HG03066 (cell line): ENCODE data around the gene TOR2A.

Experiments
- ATAC-seq: cut with Tn5 transposase; IDR thresholded peaks from one replicate; pipeline ENCODE4 v1.9.1; 2021; ENCODE audit warnings: low read depth; ENCODE audit not compliant: unreplicated experiment

Gene TOR2A

GRCh38 chr9:127700594-127701255 is 34.4 kb downstream of the TOR2A start:
- no peak for ATAC-seq

GRCh38 chr9:127700140-127700539 is 35.0 kb downstream of the TOR2A start:
- ATAC-seq: no peak

GRCh38 chr9:127698985-127699670 is 36.0 kb downstream of the TOR2A start:
- no peak for ATAC-seq

DNA sequence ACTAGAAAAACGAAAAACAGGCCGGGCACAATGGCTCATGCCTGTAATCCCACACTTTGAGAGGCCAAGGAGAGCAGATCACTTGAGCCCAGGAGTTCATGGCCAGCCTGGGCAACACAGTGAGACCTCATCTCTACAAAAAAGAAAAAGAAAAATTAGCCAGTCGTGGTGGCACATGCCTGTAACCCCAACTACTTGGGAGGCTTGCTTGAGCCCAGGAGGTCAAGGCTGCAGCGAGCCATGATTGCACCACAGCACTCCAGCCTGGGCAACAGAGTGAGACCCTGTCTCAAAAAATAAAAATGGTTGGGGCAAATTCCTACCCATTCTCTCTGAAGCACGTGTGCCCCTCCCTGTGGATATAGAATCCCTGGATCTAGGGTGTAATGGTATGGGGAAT is 36.7 kb downstream of the TOR2A start:
- ATAC-seq: no peak

DNA sequence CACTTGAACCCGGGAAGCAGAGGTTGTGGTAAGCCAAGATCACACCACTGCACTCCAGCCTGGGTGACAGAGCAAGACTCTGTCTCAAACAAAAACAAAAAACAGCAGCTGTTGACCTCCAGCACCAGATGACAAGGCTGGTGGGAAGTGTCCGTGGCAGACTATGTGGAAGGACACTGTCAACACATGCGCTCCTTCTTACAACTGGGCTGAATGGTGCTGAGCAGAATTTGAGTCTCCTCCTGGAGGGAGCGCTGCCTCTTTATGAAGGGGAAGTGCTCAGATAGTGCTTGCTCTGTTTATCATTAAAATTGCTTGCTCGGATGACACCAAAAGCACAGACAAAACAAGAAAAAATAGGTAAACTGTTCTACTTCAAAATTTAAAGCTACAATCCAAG is 37.5 kb downstream of the TOR2A start:
- ATAC-seq: no peak

DNA sequence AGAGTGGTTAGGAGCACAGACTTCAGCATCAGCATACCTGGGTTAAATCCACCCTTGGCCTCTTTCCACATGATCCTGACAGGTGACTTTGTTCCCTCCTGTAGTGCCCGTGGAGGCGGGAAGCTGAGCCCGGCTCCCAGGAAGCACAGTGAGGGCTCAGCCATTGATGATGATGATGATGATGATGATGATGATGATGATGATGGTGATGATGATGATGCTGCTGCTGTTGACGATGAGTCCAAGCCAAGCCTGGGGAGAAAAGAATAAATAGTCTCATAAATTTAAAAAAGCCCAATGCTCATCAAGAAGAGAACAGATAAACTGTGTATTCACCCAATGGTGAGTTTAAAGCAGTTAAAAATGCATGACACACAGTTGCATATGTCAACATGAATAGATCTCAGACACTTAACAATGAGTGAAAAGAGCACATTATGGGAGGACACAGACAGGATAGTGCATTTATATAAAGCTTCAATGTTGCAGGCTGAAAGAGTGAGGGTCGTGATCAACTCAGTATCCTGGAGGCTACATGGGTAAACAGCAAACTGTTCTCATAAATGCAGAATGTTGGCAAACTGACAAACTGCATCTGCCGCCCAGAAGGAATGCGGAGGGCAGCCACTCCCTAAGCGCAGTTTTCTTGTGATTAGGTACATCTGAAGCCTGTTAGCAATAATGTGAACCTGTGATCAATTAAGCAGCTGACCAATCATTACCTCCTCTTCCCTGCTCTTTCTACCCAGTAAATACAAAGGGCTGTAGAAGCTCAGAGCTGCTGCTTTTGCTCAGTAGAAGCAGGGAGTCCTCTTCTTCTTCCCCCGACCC is 40.0 kb downstream of the TOR2A start:
- no peak for ATAC-seq

DNA sequence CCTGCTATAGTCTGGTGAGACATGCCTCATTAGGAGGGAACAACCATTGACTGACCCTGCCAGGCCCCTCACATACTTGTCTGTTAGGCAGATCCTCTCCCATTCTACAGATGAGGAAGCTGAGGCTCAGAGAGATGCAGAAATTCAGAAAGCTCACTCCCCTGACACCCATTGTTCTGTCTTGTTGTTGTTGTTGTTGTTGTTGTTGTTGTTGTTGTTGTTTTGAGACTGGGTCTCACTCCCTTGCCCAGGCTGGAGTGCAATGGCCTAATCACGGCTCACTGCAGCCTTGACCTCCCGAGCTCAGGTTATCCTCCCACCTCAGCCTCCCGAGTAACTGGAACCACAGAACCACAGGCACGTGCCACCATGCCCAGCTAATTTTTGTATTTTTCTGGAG is 41.4 kb downstream of the TOR2A start:
- no peak for ATAC-seq

DNA sequence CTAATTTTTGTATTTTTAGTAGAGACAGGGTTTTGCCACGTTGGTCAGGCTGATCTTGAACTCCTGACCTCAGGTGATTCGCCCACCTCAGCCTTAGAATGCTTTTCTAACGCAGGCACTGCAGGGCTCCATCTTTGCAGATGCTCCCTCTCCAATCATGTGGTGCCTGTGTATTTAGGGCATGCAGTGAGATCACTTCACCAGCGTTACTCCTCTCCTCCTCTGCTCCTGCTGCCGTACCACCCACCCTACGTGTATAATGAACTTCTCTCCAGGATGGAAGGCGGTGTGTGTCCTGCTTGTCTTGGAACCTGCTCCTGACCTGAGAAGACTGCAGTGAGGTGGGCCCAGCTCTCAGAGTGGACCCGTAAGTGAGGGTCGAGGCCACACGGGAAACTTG is 42.0 kb downstream of the TOR2A start:
- no peak for ATAC-seq

DNA sequence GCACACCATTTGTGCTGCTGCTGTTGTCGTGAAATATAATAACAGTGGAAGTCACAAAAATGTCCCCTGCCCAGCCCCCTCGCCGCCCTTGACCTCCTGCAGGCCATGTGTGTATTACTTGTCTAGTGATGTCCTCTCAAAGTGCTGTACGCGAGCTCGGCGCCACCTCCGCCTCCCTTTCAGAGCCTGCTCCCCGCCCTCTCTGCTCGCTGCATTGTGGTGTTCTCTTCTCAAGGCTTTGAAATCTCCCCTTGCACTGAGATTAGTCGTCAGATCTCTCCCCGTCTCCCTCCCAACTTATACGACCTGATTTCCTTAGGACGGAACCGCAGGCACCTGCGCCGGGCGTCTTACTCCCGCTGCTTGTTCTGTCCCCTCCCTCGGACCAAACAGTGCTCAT is 43.0 kb downstream of the TOR2A start:
- no peak for ATAC-seq

DNA sequence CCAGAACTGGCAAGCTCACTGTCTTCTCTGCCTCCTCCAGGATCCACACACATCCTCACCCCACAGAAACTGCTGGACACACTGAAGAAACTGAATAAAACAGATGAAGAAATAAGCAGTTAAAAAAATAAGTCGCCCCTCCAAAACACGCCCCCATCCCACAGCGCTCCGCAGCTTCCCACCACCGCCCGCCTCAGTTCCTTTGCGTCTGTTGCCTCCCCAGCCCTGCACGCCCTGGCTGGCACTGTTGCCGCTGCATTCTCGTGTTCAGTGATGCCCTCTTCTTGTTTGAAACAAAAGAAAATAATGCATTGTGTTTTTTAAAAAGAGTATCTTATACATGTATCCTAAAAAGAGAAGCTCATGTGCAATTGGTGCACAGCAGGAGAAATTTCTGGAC is 44.4 kb downstream of the TOR2A start:
- no peak for ATAC-seq

DNA sequence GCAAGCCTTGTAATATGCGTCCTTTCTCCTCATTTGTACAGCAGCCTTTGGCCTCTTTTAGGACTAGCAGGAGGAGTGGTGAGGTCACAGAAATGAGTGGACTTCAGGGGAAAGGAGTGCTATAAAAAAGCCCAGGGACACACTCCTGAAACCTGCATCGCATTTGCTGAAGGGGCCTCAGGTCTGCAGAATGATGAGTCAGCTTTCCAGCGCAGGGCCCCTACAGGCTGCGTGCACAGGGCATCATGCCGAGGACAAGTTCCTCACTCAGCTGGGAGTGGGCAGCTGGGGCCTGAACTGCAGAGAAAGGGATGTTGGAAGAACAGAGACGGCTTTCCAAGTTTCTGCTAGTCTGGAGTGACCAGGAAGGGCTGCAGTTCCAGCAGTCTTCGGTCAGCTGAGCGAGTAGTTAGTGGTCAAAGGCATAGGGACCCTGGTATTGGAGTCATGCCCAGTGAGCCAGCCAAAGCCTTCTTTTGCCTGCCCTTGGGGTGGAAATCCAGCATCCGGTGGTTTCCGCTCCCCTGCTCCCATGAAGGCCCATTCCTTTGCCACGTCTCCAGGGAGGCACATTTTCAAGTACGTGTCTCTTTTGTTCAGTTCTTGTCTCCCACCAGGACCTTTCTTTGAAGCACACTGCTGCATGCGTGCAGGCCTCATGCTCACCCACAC is 45.6 kb downstream of the TOR2A start:
- no peak for ATAC-seq

GRCh38 chr9:127686461-127687393 is 48.4 kb downstream of the TOR2A start:
- no peak for ATAC-seq

DNA sequence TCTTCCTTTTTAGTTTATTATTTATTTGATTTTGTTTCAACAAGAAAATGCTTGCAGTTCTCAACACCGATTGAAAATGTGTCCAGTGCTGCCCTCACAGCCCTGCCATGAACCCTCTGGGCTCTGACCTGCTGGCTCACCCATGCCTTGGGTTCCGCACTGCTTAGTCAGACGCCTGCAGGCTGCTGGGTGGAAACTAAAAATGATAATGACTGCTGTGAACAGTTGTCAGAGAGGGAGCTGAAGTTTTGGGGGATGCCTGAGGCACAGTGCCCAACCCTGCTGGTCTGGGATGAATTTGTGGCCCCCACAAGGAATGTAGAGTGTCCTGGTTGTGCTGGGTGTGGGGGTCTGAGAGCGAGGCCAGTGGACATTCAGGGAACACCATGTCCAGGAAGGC is 50.5 kb downstream of the TOR2A start:
- no peak for ATAC-seq

GRCh38 chr9:127683723-127684122 is 51.4 kb downstream of the TOR2A start:
- no peak for ATAC-seq

DNA sequence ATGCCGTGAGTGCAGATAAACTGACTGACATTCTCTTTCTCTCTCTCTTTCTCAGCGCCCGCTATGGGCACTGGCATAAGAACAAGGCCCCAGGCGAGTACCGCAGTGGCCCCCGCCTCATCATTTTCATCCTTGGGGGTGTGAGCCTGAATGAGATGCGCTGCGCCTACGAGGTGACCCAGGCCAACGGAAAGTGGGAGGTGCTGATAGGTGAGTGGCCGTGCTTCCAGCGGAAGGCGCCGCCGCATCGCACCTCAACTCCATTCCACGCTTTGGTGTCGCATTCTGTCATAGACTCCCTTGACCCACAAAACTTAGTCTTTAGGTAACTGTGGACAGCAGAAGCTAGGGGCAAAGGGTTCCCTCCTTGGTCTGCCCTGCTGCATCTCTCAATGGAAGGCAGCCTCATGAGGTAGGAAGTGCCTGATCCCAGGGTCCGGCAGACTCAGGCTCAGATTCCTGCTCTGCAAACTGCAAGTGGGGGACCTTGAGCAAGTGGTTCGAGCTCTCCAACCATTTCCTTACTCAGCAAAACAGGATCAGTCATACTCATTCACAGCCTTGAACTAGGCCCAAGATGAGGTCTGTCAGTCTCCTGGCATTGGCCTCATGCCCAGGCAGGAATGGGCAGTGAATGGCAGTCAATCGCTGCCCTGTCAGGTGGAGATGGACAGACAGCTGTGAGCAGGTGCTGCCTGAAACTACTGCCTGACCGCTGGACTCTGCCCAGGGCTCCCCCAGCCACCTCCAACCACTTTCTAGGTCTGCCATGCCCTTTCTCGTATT is 52.5 kb downstream of the TOR2A start:
- no peak for ATAC-seq
